ENCODE results near the gene FSIP1.

Gene FSIP1

DNA sequence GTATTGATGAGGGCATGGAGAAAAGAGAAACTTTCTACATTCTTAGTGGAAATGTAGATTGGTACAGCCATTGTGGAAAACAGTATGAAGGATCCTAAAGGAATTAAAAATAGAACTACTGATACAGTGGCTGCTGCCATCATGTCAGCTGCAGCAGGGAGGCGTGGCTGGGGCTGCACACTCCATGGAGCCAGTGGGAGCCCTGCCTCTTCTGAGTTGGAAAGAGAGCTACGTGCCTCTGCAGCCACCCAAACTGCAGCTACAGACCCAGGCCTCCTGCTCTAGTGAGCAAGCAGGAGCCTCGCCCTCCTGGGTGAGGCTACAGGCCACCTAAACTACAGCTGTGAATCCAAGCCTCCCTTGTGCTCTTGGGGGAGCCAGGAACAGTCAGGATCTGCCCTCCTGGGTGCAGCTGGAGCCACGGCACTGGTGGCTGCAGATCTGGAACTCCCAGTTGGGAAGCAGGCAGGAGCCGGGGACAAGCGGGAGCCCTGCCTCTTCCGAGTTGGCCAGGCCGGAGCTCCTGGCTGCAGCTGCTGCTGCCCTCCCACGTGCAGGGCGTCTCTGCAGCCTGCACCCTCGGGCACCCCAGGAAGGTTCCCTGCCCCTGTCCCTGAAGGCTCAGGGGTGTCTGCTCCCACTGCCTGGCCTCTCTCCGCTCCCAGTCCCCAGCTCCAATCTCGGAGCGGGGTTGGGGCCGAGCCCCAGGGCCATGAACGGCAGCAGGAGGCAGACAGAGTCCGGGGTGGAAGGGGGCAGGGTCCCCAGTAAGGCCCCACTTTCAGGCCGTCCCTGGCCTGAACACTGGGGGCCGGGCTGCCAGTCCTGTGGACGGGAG, 137.3 kb downstream of the FSIP1 start:
- no peak for DNase-seq (ENCODE audit: low read depth)

DNA sequence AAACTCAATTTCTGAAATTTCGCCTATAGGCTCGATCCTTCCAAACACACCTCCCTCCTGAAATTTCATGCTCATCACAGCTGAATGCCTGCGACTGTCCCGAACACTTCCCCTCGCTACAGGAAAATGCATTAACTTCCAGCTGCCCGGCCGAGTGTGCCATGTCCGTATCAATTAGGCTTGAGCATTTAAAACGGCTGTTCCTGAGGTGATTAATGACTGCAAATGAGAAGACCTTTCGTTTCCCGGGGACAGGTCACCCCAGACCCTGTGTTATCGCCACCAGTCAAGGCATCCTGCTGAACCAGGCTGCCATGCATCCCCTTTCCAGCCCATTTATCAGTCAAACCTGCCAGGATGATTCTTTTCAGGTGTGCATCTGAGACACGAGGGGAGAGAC, 138.5 kb downstream of the FSIP1 start:
- no peak for DNase-seq (ENCODE audit: low read depth)

DNA sequence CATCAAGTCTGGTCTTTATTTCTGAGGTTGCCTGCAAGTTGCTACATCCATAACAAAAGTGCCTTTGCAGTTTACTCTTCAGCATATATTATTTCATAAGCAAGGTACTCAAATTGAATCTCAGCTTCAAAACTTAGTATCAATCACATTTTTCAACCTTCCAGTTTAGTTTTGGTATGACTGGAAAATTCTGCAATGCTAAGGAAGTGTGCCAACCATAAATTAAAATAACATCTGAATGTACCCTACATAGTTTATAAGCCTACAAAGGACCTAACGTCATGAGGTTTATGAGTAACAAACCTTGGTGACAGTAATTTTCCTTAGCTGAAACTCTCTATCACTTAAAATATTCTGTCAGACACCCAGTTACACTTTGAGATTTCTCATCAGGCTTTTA, 138.9 kb downstream of the FSIP1 start:
- DNase-seq (ENCODE audit: low read depth) = no peak

DNA sequence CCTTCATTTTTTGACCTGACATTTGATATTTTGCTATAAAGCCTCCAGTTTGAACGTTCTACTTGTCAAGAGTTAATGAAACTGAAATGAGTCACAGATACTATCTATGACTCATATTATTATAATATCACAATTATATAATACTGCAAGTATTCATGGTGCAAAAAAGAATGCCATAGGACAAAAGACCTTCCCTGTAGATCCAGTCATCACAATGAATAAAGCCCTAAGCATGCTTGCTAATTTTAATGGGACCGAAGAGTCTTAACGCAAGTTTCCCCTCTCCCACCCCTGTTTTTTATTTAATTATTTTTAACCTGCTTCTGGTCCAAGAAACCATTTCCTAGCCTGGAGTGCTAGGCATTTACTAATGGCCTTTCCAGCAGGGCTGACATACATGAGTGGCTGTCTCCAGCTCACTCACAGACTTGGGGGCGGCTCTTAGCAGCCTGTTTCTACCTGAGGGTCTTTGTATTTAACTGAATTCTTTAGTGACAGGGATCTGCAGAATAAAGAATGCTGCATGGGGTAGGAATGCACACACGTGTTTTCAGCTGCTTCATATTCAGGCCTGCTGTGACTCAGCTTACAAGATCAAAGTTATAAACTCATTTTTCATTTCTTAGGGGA, 140.5 kb downstream of the FSIP1 start:
- DNase-seq (ENCODE audit: low read depth) = no peak

DNA sequence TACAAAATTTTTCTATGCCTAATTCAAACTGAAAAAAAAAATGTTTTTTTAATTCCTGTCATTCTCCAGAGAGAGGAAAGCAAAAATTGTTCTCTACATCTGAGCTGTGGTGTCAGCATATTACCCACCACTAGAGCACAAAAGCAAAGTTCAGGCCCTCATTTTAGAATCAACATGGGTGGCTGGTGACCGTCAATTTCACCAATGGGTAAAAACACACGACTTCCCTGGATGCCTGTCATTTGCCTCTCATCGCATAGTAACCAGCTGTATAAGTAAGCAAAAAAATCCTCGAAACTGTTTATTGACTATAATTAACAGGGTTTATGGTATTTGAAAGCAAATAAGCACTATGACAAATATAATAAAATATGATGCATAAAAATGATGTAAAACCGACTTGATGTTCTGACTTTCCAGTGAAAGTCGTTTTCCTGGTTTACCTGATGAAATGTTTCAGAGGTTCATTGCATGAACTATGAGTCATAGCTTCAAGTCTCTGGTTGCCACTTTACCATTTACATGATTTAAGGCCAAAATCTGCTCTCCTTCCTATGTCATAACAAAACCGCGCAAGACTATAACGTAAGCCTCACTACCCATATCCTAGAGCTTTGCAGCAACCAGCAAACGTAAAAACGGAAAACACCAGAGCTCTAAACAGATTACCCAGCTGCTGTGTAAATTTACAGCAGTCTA, 141.3 kb downstream of the FSIP1 start:
- DNase-seq (ENCODE audit: low read depth) = no peak

DNA sequence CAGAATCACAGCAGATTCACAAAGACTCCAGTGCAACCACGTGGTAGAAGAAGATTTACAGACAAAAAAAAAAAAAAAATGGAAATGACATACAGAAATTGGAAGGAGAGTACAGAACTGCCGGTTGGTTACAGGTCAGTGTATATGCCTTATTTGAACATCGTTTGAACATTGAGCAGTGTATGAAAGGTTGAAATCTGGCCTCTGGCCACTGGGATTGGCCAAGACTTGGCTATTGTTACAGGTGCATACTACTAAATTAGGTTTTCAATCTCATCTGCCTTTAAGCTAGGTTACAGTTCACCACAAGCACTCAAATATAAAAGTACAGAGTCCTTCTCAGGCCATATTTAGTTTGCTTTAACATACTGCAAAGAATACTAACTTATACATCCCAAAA, 142.0 kb downstream of the FSIP1 start:
- DNase-seq (ENCODE audit: low read depth) = no peak

DNA sequence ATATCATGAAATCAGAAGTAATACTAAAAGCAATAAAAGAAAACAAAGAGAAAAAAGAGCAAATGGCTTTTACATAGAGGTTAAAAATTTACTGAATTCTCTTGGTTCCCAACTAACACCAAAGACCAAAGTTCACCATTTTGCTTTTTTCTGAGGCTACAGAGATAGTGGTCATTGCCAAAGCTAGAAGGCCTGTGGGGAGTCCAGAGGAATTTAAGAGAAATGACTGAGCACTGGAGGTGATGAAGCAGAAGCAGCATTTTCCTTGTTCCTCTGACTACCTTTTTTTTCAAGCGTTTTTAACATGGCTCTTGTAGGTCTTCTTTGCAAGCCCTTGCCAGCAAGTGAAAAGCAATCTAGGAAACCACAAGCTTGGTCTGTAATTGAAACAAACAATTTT, 143.6 kb downstream of the FSIP1 start:
- DNase-seq (ENCODE audit: low read depth) = no peak

DNA sequence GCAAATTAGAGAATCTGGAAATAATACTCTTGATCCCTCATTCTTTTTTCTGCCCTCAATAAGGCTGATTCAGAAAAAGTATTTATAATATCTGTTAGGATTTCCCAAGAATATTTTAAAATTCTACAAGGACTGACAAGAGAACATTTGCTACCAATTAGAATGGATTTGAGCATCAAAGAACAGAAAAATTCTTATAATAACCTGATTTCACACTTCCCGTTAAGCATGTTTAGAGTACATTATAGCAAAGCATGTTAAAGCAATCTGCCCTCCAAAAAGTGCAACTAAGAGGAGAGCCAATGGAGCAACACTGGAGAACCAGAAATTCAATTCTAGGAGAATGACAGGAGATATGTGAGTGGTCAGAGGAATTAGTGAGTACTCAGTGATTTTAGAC, 144.6 kb downstream of the FSIP1 start:
- DNase-seq (ENCODE audit: low read depth) = no peak

DNA sequence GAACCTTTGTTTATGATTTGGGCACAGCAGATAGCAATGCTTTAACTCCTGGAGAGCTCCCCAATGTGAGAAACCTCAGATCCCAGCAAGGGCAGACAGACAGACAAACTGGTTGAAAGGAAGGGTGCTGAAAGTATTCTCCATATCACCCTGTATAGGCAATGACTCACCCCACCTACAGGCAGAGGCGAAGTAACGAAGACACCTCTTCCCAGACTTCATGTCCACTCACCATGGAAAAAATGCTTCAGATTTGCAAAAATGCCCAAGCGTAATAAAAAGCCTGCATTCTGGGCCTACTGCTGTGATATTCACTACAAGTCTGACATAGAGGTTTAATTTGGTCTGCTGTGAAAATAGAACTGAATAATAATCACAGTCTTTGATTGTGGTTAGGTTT, 151.3 kb downstream of the FSIP1 start:
- no peak for DNase-seq (ENCODE audit: low read depth)

DNA sequence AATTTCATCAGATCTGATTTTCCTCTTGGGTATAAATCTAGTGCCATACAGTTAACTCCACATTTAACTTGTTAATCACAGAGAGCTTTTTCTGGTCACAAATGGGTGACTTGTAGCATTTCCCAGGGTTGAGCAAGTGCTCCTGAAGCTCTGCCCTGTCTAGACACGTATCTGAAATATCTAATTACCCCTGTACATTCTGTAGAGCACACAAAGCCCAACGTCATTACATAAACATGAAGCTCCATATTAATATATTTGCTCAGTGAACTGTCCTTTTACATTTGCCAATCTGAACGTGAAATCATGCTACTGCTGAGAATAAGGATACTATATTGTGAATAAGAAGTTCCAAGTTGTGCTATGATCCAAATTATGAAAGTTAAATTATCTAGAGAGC, 152.7 kb downstream of the FSIP1 start:
- DNase-seq (ENCODE audit: low read depth) = no peak

DNA sequence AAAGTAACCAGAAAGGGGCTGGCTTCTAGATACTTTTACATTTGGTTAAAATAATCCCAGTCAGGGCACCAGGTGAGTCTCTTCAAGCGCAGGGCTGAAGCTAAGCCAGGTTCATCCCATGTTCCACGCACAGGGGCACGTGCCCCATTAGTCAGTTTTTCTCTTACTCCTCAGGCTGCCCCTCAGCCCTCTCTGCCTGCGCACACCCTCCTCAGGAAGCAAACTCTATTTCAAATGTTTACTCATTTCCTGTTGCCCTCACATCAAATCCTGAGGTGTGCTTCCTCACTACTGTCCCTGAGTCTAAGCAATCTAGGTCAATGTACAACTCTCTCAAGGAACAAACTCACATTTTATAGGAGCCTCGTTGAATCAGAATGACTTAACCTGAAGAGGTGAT, 153.3 kb downstream of the FSIP1 start:
- DNase-seq (ENCODE audit: low read depth) = no peak

DNA sequence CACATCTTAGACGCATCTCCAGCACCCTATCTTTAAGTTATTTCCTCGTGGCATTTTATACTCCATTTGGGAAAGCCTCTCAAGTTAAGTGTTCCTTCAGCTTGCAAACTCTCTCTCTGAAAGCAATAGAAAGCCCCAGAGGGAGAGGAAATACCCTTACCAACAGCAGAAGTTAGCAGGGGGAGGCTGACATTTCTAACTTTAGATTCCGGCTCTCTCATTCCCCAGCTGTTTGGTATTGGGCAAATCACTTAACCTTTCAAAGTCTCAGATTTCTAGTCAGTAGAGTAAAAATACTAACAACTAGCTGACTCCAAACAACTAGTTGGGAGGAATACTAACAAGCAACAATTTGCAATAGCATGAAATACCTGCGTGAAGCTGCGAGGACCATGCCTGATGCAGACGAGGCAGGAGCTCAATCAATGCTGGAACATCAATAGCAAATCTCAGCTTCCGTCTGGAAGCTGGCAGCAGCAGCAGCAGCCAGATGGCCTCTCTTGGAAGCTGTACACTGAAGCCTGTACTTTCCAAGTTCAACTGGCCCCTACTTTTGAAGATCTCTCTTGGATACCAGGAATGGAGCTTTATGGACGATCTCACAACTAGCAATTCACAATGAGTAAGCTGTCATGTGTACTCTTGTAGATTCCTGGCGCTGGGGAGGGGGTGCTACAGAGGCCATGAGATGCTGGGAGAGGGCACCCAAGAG, 153.9 kb downstream of the FSIP1 start:
- DNase-seq (ENCODE audit: low read depth) = no peak

DNA sequence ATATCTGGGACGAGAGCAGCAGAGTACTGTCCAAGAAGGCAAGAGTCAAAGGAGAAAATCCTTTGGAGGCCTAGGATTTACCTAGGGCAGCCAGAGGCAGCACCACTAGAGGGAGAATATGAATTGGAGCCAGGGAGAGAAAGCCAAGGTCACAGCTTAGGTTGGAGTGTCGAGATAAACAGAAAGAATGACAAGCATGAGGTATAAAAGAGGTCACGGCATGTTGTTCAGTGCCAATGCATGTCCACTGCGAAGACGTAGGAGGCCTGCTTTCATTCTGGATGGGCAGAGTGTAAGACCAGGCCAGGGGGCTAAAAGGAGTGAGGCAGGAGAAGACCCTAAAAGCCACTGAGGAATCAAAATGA, 154.5 kb downstream of the FSIP1 start:
- no peak for DNase-seq (ENCODE audit: low read depth)

DNA sequence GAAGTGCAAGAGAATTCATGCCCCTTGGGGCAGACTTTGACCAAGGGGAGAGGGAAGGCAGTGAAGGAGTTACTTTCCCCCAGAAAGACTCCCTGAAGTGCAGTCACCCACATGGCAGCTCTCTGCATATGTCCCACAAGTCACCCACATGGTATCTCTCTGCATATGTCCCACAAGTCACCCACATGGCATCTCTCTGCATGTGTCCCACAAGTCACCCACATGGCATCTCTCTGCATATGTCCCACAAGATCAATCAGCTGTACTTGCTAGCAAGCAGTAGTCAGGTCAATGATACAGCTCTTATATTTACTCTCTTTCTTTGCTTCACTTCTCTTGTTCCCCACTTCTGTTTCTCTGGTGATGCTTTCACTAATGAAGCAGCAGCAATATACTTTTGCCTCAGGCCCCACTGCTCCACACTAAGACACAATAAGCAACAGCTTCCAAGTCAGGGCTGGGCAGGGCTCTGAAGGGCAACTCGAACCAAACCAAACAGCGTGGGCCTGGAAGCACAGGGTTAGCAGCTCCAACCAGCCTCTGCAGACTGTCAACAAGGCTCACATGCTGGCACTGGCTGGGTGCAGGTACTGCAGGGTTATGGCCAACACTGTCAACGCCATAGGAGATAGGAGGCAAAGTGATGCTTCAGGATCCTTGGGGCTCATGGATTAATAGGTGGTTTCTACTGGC, 155.0 kb downstream of the FSIP1 start:
- DNase-seq (ENCODE audit: low read depth) = no peak

DNA sequence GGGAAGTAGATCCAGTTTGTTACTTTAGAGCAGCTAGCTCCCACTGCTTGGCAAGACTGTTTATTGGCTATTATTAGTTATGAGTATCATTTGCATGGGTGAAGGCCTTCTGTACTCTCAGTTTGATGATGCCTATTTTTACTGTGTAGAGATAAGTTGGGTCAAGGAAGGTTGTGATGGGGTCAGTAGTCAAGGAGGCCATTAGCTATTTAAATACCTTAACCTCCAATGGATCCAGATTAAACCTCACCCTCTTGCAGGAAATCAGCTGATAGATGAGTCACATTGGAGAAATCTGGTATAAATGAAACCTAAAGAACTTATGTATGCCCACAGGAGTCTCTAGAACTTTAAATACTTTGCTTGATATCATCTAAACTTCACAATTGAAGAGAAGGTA, 156.8 kb downstream of the FSIP1 start:
- DNase-seq (ENCODE audit: low read depth) = no peak

DNA sequence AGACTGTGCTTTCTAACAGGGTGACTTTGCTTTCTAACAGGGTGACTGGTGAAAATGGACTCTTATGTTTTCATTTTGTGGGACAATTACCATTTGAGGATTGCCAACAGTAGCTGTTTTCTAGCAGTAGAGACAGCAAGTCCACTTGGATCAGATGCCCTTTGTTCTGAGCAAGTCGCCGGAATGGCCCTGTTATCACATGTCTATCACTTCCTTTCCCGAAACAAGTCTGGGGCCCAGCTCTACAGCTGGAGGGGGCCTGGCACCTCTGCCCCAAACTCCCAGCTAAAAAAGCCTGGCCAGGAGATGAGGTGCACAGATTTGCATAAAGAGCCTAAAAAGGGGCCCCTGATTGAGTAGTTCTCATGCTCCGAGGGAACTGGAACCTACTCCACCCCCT, 157.2 kb downstream of the FSIP1 start:
- DNase-seq (ENCODE audit: low read depth) = no peak

DNA sequence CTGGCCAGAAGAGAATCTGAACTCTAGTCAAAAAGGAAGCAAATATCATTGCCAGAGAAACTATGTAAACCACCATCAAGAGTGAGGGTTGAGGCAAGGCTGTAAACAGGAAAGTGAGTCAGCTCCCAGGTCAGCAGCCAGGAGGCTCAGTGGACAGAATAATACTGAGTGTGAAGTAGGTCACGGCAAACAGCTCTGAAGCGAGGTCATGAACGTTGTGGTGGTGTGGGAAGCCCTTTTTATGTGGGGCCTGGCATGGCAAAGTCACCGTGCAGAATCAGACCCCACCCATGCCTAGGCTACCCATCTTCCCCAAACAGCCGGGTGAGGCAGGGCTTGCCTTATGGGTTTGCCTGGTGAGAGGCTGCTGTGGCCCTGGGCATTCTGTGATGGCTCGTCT, 157.8 kb downstream of the FSIP1 start:
- no peak for DNase-seq (ENCODE audit: low read depth)

DNA sequence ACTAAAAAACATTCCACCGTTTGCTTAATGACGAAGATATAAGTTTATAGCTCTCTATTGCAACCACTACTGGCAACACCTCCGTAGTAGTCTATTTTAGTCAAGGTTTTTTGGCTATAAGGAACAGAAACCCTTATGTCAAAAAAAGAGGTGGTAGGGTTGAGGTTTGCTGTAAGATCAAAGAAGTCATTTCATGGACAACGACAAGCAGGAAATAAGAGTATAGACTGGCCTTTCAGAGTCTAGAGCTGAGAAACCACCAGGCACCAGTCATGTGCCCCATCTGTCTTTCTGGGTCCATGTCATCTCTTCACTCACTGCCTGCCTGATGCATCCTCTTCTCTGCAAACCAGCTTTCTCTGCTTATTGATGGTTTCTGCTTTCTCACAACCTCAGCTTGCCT, 159.1 kb downstream of the FSIP1 start:
- DNase-seq (ENCODE audit: low read depth) = no peak

DNA sequence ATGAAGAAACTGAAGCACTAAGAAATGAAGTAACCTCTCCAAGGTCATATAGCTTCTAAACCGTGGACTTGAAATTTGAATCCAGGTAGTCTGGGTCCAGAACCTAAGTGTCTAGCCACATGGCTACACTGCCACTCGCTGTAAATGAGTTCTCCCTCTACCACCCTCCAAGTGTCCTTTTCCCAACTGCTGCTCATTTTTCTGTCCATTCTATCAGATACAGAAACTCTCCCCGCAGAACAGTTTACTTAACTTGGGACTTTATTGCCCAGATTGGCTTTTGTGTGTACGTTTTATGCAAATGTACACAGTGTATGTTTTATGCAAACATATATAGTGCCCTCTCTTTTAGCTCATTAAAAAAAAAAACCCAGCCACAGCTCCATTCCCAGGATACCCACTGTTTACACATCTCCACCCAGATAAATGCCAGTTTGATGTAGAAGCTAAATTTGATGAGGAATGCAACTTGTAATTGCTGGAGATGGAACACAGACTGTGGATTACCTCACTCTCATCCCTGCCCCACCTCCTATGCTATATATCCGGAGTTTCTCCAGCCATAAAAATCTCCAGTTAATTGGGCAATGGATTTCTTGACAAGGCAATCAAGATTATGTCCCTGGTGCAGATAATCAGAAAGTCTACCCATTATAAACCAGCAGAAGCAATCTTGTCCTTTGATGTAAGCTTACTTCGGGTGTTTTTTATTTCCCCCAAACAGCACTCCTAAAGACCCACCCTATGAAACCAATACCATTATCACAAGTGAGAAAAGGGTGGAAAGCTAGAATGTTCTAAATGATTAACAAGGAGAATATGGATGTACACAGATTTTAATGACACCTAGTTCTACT, 159.8 kb downstream of the FSIP1 start:
- no peak for DNase-seq (ENCODE audit: low read depth)

DNA sequence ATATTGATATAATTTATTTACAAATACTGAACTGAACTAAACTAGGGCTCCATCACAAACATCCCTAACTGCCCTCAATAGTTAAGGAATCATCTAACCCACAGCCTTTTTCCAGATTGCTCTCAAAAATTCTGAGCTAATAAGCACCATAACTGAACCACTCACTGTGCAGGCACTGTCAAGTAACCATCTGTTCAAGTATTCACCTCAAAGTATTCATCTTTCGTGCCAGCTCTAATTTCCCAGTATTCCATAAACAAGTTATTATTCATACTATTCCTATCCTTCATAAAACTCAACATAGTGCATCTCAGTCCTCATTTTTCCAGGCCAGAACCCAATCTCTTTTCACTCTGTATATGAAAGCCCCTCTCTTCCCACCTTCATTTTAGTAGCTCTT, 160.7 kb downstream of the FSIP1 start:
- no peak for DNase-seq (ENCODE audit: low read depth)

DNA sequence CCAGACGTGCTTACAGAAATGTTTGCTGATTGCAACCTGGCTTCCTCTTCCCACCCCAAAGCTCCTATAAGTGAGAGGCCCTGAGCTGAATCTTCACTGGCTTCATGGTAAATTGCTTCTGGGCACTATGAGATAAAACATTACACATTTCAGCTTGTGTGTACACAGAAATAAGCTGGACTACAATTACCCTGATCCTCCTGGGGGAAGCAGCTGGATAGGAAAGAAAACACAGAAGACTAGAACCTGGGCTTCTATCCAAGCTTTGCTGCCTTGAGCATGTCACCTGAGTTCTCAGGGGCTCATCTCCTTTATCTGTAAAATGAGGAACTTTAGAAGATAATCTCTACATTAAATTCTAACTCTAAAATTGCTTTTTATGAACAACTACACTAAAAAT, 161.4 kb downstream of the FSIP1 start:
- DNase-seq (ENCODE audit: low read depth) = no peak
